ENCODE results near the gene CCDC171. TPM values are rescaled to one million over a fixed set of nuclear protein-coding genes. Genes with fewer than 3 reads are reported as not detected.

Gene CCDC171
- total and polyA plus RNA-seq, 10 of the 15 experiments (the other 5 are each of a cell fraction or from before 2014, with no cell fraction given) = 1.00 to 7.2 (median 2.8) TPM

- no peak; a peak in 1 of 4 replicates for TF ChIP-seq BHLHE40 (IDR thresholded peaks at IDR 0.05; ENCODE audit: borderline replicate concordance in 1 of 2, low read depth in 2 of 2, low read length in 1 of 2)
- TF ChIP-seq LARP7 (IDR thresholded peaks at IDR 0.05) = no peak
- peak; percentile 69 for TF ChIP-seq CREB1 (IDR thresholded peaks at IDR 0.05; ENCODE audit: low read depth)
- 0 out of 2 replicates have a peak, but pooled peaks have one; percentile 16 for TF ChIP-seq ZNF24 (IDR thresholded peaks at IDR 0.05)
- TF ChIP-seq, protein P1, sequence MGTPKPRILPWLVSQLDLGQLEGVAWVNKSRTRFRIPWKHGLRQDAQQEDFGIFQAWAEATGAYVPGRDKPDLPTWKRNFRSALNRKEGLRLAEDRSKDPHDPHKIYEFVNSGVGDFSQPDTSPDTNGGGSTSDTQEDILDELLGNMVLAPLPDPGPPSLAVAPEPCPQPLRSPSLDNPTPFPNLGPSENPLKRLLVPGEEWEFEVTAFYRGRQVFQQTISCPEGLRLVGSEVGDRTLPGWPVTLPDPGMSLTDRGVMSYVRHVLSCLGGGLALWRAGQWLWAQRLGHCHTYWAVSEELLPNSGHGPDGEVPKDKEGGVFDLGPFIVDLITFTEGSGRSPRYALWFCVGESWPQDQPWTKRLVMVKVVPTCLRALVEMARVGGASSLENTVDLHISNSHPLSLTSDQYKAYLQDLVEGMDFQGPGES (IDR thresholded peaks at IDR 0.05) = no peak
- TF ChIP-seq ETV6 (conservative IDR thresholded peaks at IDR 0.05 in 1 of 2, IDR thresholded peaks at IDR 0.05 in 1 of 2; ENCODE audit: borderline replicate concordance in 1 of 2, low read depth in 1 of 2) = peak in 1 of 2 experiments; percentile 56; a peak in 2 of 4 replicates
- TF ChIP-seq EP300 (IDR thresholded peaks at IDR 0.05; ENCODE audit: borderline replicate concordance in 1 of 2, control insufficient read depth in 1 of 2, low read depth in 2 of 2, low read length in 2 of 2) = peak; percentile 63 to 64; a peak in 3 of 4 replicates
- no peak for TF ChIP-seq BRCA1 (IDR thresholded peaks at IDR 0.05; ENCODE audit: low read depth, low read length)
- 0 out of 3 replicates have a peak, but pooled peaks have one; percentile 6 for TF ChIP-seq POU2F2 (IDR thresholded peaks at IDR 0.05; ENCODE audit: borderline replicate concordance, low read depth, low read length)
- peak; percentile 72 for TF ChIP-seq CBFB (IDR thresholded peaks at IDR 0.05; ENCODE audit: low read depth)
- TF ChIP-seq, protein P2, sequence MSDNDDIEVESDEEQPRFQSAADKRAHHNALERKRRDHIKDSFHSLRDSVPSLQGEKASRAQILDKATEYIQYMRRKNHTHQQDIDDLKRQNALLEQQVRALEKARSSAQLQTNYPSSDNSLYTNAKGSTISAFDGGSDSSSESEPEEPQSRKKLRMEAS (IDR thresholded peaks at IDR 0.05; ENCODE audit: low read depth, low read length) = peak; percentile 49; the same call in 1 of the 2 replicates
- TF ChIP-seq MTA3 (IDR thresholded peaks at IDR 0.05; ENCODE audit: borderline replicate concordance, low read length) = peak; percentile 55; the same call in 1 of the 2 replicates
- TF ChIP-seq KLF5 (IDR thresholded peaks at IDR 0.05; ENCODE audit: partially characterized antibody) = no peak
- TF ChIP-seq, protein P3, sequence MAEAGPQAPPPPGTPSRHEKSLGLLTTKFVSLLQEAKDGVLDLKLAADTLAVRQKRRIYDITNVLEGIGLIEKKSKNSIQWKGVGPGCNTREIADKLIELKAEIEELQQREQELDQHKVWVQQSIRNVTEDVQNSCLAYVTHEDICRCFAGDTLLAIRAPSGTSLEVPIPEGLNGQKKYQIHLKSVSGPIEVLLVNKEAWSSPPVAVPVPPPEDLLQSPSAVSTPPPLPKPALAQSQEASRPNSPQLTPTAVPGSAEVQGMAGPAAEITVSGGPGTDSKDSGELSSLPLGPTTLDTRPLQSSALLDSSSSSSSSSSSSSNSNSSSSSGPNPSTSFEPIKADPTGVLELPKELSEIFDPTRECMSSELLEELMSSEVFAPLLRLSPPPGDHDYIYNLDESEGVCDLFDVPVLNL (IDR thresholded peaks at IDR 0.05; ENCODE audit: low read depth, low read length) = no peak
- TF ChIP-seq, protein P4, sequence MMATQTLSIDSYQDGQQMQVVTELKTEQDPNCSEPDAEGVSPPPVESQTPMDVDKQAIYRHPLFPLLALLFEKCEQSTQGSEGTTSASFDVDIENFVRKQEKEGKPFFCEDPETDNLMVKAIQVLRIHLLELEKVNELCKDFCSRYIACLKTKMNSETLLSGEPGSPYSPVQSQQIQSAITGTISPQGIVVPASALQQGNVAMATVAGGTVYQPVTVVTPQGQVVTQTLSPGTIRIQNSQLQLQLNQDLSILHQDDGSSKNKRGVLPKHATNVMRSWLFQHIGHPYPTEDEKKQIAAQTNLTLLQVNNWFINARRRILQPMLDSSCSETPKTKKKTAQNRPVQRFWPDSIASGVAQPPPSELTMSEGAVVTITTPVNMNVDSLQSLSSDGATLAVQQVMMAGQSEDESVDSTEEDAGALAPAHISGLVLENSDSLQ (IDR thresholded peaks at IDR 0.05) = peak; percentile 30; the same call in 1 of the 2 replicates
- TF ChIP-seq SUZ12 (IDR thresholded peaks at IDR 0.05; ENCODE audit: unreplicated experiment) = no peak
- peak; percentile 73 for TF ChIP-seq ZBED1 (IDR thresholded peaks at IDR 0.05; ENCODE audit: borderline replicate concordance)
- peak; percentile 91; the same call in 1 of the 2 replicates for TF ChIP-seq TCF7 (IDR thresholded peaks at IDR 0.05; ENCODE audit: borderline replicate concordance)
- TF ChIP-seq ATF7 (IDR thresholded peaks at IDR 0.05; ENCODE audit: low read depth) = peak; percentile 75
- peak; percentile 68 for TF ChIP-seq BCL11A (IDR thresholded peaks at IDR 0.05; ENCODE audit: low read depth, low read length)
- no peak for TF ChIP-seq RBBP5 (conservative IDR thresholded peaks at IDR 0.05)
- no peak for TF ChIP-seq ATF3 (IDR thresholded peaks at IDR 0.05; ENCODE audit: borderline replicate concordance, extremely low read depth, low read depth, low read length)
- 0 out of 2 replicates have a peak, but pooled peaks have one; percentile 36 for TF ChIP-seq PAX5 (IDR thresholded peaks at IDR 0.05; ENCODE audit: borderline replicate concordance, low read depth, low read length)
- TF ChIP-seq KAT2A (conservative IDR thresholded peaks at IDR 0.05; ENCODE audit: control insufficient read depth, low read depth, low read length) = no peak
- TF ChIP-seq ZZZ3 (IDR thresholded peaks at IDR 0.05; ENCODE audit: control insufficient read depth, insufficient read length, low read depth) = no peak
- no peak; the same call in 1 of the 2 replicates for TF ChIP-seq NBN (IDR thresholded peaks at IDR 0.05)
- TF ChIP-seq RB1 (IDR thresholded peaks at IDR 0.05; ENCODE audit: borderline replicate concordance) = no peak
These were observed 23.1 kb upstream of the CCDC171 start (continued) for GRCh38 chr9:15529566-15530324.

Measured in GM12878 (cell line).